SK-N-MC (cell line): ENCODE data around the gene C20orf96.

ENCODE experiments used
- EZH2 ChIP-seq: fragments of 200-600 bp; sonication (generic); IDR thresholded peaks from one replicate; pipeline ENCODE4 v1.6.1; 2017; ENCODE audit warnings: antibody characterized with exemption
- POLR2AphosphoS5 ChIP-seq: IDR thresholded peaks from 2 replicates; pipeline ENCODE4 v1.6.1; 2012; ENCODE audit warnings: mild to moderate bottlenecking, low read depth, low read length, borderline replicate concordance

GRCh38 chr20:275791-276190 lies 14.8 kb downstream of the C20orf96 start:
- TF ChIP-seq EZH2 (no peak), POLR2AphosphoS5 (no peak)
